ENCODE measurements around the gene NUBP2. TPM values are rescaled to one million over a fixed set of nuclear protein-coding genes. Genes with fewer than 3 reads are reported as not detected.

The NUBP2 gene
- total RNA-seq, 1 experiment from 2014 or later = 91.8 TPM

DNA sequence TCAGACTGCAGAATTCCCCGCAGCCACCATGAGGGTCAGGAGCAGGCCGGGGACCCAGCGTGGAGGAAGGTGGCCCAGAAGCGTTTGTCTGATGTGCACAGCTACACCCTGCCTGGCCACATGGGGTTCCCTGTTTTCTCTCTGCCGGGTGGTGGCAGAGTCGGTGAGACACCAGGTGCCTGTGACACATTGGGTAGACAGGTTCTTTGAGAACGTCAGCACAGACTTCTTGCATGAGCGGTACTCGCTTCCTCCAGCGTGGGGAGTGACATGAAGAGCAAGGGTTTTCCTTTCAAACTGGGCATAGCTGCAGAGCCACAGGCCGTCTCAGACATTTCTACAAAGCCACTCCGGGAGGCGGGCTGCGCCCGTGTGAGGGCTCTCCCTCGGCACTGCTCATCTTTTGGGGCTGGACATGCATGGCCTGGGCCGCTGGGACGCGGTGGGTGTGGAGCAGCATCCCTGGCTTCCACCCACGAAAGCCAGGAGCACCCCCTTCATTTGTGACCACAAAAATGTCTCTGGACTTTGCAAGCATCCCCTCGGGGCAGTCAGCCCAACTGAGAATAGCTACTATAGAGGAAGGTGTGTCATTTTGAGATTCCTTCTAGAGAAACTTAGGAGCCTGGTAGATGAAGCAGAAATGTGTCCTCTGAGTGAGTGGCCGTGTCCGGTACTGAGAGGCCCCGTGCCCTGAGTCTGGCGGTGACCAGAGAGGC is 37.4 kb upstream of the NUBP2 start:
- Mint-ChIP-seq H3K27me3 (ENCODE audit: unreplicated experiment) (no peaks in the 10 kb centered on the region), H3K4me3 (ENCODE audit: low read depth, unreplicated experiment) (no peak overlapping the region), H3K27ac (ENCODE audit: unreplicated experiment) (no peak overlapping the region), H3K4me1 (ENCODE audit: low read depth, unreplicated experiment) (no peaks in the 10 kb centered on the region), H3K9me3 (ENCODE audit: low read depth, unreplicated experiment) (no peaks in the 10 kb centered on the region), H3K36me3 (ENCODE audit: insufficient read depth, unreplicated experiment) (peaks cover 49% of the 10 kb centered on the region)
- no peak for DNase-seq
- CTCF ChIA-PET = no interaction called here
- TF ChIP-seq, protein P1, sequence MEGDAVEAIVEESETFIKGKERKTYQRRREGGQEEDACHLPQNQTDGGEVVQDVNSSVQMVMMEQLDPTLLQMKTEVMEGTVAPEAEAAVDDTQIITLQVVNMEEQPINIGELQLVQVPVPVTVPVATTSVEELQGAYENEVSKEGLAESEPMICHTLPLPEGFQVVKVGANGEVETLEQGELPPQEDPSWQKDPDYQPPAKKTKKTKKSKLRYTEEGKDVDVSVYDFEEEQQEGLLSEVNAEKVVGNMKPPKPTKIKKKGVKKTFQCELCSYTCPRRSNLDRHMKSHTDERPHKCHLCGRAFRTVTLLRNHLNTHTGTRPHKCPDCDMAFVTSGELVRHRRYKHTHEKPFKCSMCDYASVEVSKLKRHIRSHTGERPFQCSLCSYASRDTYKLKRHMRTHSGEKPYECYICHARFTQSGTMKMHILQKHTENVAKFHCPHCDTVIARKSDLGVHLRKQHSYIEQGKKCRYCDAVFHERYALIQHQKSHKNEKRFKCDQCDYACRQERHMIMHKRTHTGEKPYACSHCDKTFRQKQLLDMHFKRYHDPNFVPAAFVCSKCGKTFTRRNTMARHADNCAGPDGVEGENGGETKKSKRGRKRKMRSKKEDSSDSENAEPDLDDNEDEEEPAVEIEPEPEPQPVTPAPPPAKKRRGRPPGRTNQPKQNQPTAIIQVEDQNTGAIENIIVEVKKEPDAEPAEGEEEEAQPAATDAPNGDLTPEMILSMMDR (IDR thresholded peaks at IDR 0.05; ENCODE audit: unreplicated experiment) = no peak
- no TSS peak for BruUV-seq (replicated peaks)
- intact Hi-C loops (cut with micrococcal nuclease; ENCODE audit: unreplicated experiment) = no loop called here

DNA sequence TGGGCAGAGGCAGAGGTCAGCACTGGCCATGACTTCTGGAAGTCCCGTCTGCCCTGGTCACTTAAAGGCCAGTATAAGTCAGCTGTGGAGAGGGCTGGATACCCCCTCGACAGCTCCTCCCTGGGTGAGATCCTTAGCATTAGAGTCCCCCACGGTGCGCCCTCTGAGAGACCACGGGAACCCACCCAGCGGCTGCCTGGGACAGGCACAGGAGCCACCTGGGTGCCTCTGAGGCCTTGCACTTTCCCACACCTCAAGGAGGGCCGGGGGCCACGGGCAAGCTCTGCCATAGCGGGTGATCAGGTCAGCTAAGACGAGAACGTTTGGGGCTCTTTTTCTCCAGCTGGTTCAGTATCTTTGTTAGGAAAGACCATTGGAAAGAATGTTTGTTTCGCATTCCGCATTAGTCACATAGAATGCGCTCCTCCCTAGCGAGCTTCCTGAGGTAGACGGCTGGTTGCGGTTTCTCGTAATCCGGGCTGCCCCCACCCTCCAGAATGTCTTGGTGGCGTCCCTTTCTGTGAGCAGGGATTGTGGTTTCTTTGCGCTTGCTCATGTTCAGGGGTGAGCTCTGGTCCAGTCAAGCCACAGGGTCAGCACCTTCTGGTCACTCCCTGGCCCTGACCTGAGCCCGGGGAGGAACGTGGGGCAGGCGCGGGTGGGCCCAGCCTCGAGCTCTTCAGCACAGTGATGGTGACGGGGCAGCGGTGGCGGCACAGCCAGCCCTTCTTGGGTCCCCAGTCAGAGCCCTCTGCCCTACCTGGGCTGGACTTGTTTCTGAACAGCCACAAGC is 36.7 kb upstream of the NUBP2 start:
- H3K27ac Mint-ChIP-seq (ENCODE audit: unreplicated experiment) = no peak overlapping the region
- intact Hi-C loops (cut with micrococcal nuclease; ENCODE audit: unreplicated experiment) = no loop called here
- H3K36me3 Mint-ChIP-seq (ENCODE audit: insufficient read depth, unreplicated experiment) = peaks cover 47% of the 10 kb centered on the region
- TF ChIP-seq, protein P1 (IDR thresholded peaks at IDR 0.05; ENCODE audit: unreplicated experiment) = no peak
- H3K27me3 Mint-ChIP-seq (ENCODE audit: unreplicated experiment) = no peaks in the 10 kb centered on the region
- no peak overlapping the region for H3K4me3 Mint-ChIP-seq (ENCODE audit: low read depth, unreplicated experiment)
- no peak for DNase-seq
- BruUV-seq (replicated peaks) = no TSS peak
- no peaks in the 10 kb centered on the region for H3K9me3 Mint-ChIP-seq (ENCODE audit: low read depth, unreplicated experiment)
- CTCF ChIA-PET = no interaction called here
- no peaks in the 10 kb centered on the region for H3K4me1 Mint-ChIP-seq (ENCODE audit: low read depth, unreplicated experiment)

DNA sequence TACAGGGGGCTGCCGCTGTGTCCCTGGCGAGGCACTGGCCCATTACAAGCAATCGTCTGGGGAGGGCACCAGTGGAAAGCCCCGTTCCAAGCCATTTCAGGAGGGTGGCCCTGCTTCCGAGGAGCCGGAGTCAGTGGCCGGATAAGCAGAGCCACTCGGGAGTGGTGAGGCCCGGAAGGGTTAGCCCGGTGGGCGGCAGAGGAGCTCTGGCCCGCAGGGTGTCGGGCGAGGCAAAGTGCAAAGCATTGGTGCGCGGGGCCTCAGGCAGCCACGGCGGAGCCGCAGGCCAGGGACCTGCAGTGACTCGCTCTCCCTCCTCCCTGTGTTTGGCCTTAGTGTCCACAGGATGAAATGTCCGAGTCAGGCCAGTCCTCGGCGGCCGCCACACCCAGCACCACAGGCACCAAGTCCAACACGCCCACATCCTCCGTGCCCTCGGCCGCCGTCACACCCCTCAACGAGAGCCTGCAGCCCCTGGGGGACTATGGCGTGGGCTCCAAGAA is 36.0 kb upstream of the NUBP2 start:
- no TSS peak for BruUV-seq (replicated peaks)
- Mint-ChIP-seq H3K9me3 (ENCODE audit: low read depth, unreplicated experiment) (no peaks in the 10 kb centered on the region), H3K27ac (ENCODE audit: unreplicated experiment) (no peak overlapping the region), H3K4me3 (ENCODE audit: low read depth, unreplicated experiment) (no peak overlapping the region), H3K4me1 (ENCODE audit: low read depth, unreplicated experiment) (no peaks in the 10 kb centered on the region), H3K36me3 (ENCODE audit: insufficient read depth, unreplicated experiment) (peaks cover 50% of the 10 kb centered on the region), H3K27me3 (ENCODE audit: unreplicated experiment) (no peaks in the 10 kb centered on the region)
- CTCF ChIA-PET = no interaction called here
- DNase-seq = no peak
- intact Hi-C loops (cut with micrococcal nuclease; ENCODE audit: unreplicated experiment) = no loop called here
- TF ChIP-seq, protein P1 (IDR thresholded peaks at IDR 0.05; ENCODE audit: unreplicated experiment) = no peak

DNA sequence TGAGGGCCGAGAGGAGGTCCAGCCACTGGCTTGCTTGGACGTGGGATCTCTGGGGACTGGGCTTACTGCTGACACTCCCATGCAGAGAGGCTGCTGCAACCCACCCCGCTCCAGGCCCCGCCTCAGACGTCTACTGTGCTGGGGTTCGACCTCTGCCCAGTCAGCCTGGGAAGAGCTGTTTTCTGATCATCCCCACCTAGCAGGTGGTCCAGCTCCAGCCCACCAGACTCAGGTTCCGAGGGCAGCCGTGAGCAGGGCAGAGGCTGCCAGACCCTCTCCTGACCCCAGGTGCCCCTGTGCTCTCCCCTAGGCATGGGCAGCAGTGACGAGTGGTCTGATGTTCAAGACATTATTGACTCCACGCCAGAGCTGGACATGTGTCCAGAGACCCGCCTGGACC is 34.8 kb upstream of the NUBP2 start:
- intact Hi-C loops (cut with micrococcal nuclease; ENCODE audit: unreplicated experiment) = no loop called here
- CTCF ChIA-PET = no interaction called here
- DNase-seq = no peak
- H3K36me3 Mint-ChIP-seq (ENCODE audit: insufficient read depth, unreplicated experiment) = peaks cover 53% of the 10 kb centered on the region
- no peak overlapping the region for H3K4me3 Mint-ChIP-seq (ENCODE audit: low read depth, unreplicated experiment)
- no TSS peak for BruUV-seq (replicated peaks)
- no peaks in the 10 kb centered on the region for H3K27me3 Mint-ChIP-seq (ENCODE audit: unreplicated experiment)
- H3K9me3 Mint-ChIP-seq (ENCODE audit: low read depth, unreplicated experiment) = no peaks in the 10 kb centered on the region
- H3K4me1 Mint-ChIP-seq (ENCODE audit: low read depth, unreplicated experiment) = no peaks in the 10 kb centered on the region
- no peak overlapping the region for H3K27ac Mint-ChIP-seq (ENCODE audit: unreplicated experiment)
- TF ChIP-seq, protein P1 (IDR thresholded peaks at IDR 0.05; ENCODE audit: unreplicated experiment) = no peak

All from Calu3 (cell line).